A673 (cell line): ENCODE results near the gene PFKM. TPM values are rescaled to one million over a fixed set of nuclear protein-coding genes. Genes with fewer than 3 reads are reported as not detected.

Experiments used
- BruUV-seq: library from RNA; stranded (reverse); fragments of 400-500 nt; replicated peaks from 2 replicates; lab custom pipeline; 2021; lab: Mats Ljungman, UMichigan
- CTCF ChIA-PET: fragments of 300-600 bp; sonication (Branson Sonifier 250); formaldehyde crosslinking; loops from one replicate; lab custom pipeline; 2022; ENCODE audit warnings: antibody characterized with exemption; lab: Charles Lee
- POLR2A ChIA-PET: fragments of 300-600 bp; sonication (Branson Sonifier 250); formaldehyde crosslinking; loops from one replicate; lab custom pipeline; 2022; ENCODE audit warnings: antibody characterized with exemption; ENCODE audit not compliant: low non-redundant PET; lab: Charles Lee
- DNase-seq: peaks from one replicate; pipeline ENCODE4 v3.0.0-alpha.2; 2015; ENCODE audit warnings: low spot score
- H3K27ac ChIP-seq: fragments of 200-600 bp; sonication (generic); 2 replicates; pipeline ENCODE4 v1.5.1; 2016; ENCODE audit warnings: mixed run types, low read depth, mild to moderate bottlenecking, mixed read lengths, antibody characterized with exemption, low read length; ENCODE audit not compliant: poor library complexity, severe bottlenecking
- H3K27me3 ChIP-seq: fragments of 200-600 bp; sonication (generic); replicated peaks from 2 replicates; pipeline ENCODE4 v1.6.1; 2017; ENCODE audit warnings: mixed run types, low read depth, mild to moderate bottlenecking, mixed read lengths, antibody characterized with exemption, low read length; ENCODE audit not compliant: insufficient read depth, poor library complexity
- H3K36me3 ChIP-seq: fragments of 200-600 bp; sonication (generic); 2 replicates; pipeline ENCODE4 v1.6.1; 2016; ENCODE audit warnings: mixed run types, mild to moderate bottlenecking, mixed read lengths, antibody characterized with exemption, low read length; ENCODE audit not compliant: insufficient read depth, poor library complexity, severe bottlenecking
- H3K4me1 ChIP-seq: fragments of 200-600 bp; sonication (generic); 2 replicates; pipeline ENCODE4 v1.6.1; 2017; ENCODE audit warnings: mixed run types, mild to moderate bottlenecking, mixed read lengths, antibody characterized with exemption, low read length; ENCODE audit not compliant: insufficient read depth, poor library complexity, severe bottlenecking
- H3K4me3 ChIP-seq: fragments of 200-600 bp; sonication (generic); 2 replicates; pipeline ENCODE4 v1.5.1; 2016; ENCODE audit warnings: low read depth, mixed run types, mild to moderate bottlenecking, mixed read lengths, low read length; ENCODE audit not compliant: poor library complexity, severe bottlenecking
- H3K9me3 ChIP-seq: fragments of 200-600 bp; sonication (generic); 2 replicates; pipeline ENCODE4 v1.6.1; 2016; ENCODE audit warnings: mixed run types, low read depth, mild to moderate bottlenecking, mixed read lengths, antibody characterized with exemption, low read length; ENCODE audit not compliant: poor library complexity, severe bottlenecking
- CTCF ChIP-seq: fragments of 300-800, 200-600 bp; sonication (generic); conservative IDR thresholded peaks from 2 replicates; pipeline ENCODE4 v1.5.1; 2017; ENCODE audit warnings: low read depth, mild to moderate bottlenecking, antibody characterized with exemption, low read length, moderate library complexity, mixed read lengths
- EZH2 ChIP-seq: fragments of 200-600 bp; sonication (generic); IDR thresholded peaks from 2 replicates; pipeline ENCODE4 v1.6.1; 2017; ENCODE audit warnings: borderline replicate concordance, low read depth, mild to moderate bottlenecking, mixed read lengths, antibody characterized with exemption, low read length; ENCODE audit not compliant: poor library complexity, severe bottlenecking
- intact Hi-C: fragments of 100-400 bp; cut with micrococcal nuclease; formaldehyde crosslinking; loops from one replicate; pipeline ENCODE4 v1.10.0; 2022; ENCODE audit not compliant: unreplicated experiment
- total RNA-seq: library from RNA; stranded (reverse); gene quantifications from 2 replicates; pipeline ENCODE4 v1.2.3, GENCODE V29; 2021

The PFKM gene
- total RNA-seq, 1 experiment from 2014 or later = 114 TPM

GRCh38 chr12:48156652-48157017, 37.5 kb downstream of the PFKM start:
- H3K27ac ChIP-seq = peak overlapping the region; percentile 52
- POLR2A ChIA-PET = interaction anchor here (0.7 kb wide), 1 partner anchor 23 kb away, joined by 12 read pairs; no protein-coding TSS in a partner anchor
- no TSS peak for BruUV-seq
- H3K4me3 ChIP-seq = peak overlapping the region; percentile 74
- intact Hi-C loops = loop anchor here (5.0 kb wide), 1 partner anchor 49 kb away; the partner anchor contains the start of gene SENP1
- H3K9me3 ChIP-seq = no peaks in the 10 kb centered on the region
- TF ChIP-seq CTCF (no peak), EZH2 (no peak)
- H3K36me3 ChIP-seq = peaks cover 1% of the 10 kb centered on the region
- no peak for DNase-seq
- CTCF ChIA-PET = no interaction called here
- peaks cover 4% of the 10 kb centered on the region for H3K4me1 ChIP-seq
- H3K27me3 ChIP-seq = no peaks in the 10 kb centered on the region

GRCh38 chr12:48157018-48157888, 38.1 kb downstream of the PFKM start, which contains the start of gene ASB8:
Gene ASB8 (minus strand): TSS chr12:48157515. CDS start chr12:48153496, 4,019 bp downstream.
- no peaks in the 10 kb centered on the region for H3K9me3 ChIP-seq
- TF ChIP-seq EZH2 (no peak), CTCF (peak; percentile 55)
- DNase-seq = peak; percentile 98
- POLR2A ChIA-PET = interaction anchor here (0.7 kb wide), 1 partner anchor 22 kb away, joined by 12 read pairs; no protein-coding TSS in a partner anchor
- H3K27ac ChIP-seq = peak within 1 kb of the TSS; percentile 52
- no TSS peak for BruUV-seq
- no peaks in the 10 kb centered on the region for H3K27me3 ChIP-seq
- H3K4me3 ChIP-seq = peak within 1 kb of the TSS; percentile 74
- peaks cover 4% of the 10 kb centered on the region for H3K4me1 ChIP-seq
- CTCF ChIA-PET = interaction anchor here (0.8 to 1.0 kb wide), 2 partner anchors 37 to 215 kb away, joined by 3 read pairs; no protein-coding TSS in a partner anchor
- intact Hi-C loops = loop anchor here (5.0 kb wide), 1 partner anchor 50 kb away; the partner anchor contains the start of gene SENP1
- no peaks in the 10 kb centered on the region for H3K36me3 ChIP-seq

- DNase-seq = no peak
- ChIA-PET POLR2A (no interaction called here), CTCF (interaction anchor here (0.8 to 1.0 kb wide), 2 partner anchors 38 to 216 kb away, joined by 3 read pairs; no protein-coding TSS in a partner anchor)
- no peak for TF ChIP-seq CTCF
- no peak for TF ChIP-seq EZH2
- peaks cover 4% of the 10 kb centered on the region for H3K4me1 ChIP-seq
- no peaks in the 10 kb centered on the region for H3K27me3 ChIP-seq
- H3K27ac ChIP-seq = peak overlapping the region; percentile 52
- BruUV-seq = no TSS peak
- H3K9me3 ChIP-seq = no peaks in the 10 kb centered on the region
- intact Hi-C loops = loop anchor here (5.0 kb wide), 1 partner anchor 51 kb away; the partner anchor contains the start of gene SENP1
- H3K36me3 ChIP-seq = no peaks in the 10 kb centered on the region
- H3K4me3 ChIP-seq = peak overlapping the region; percentile 74
These were observed 38.8 kb downstream of the PFKM start for GRCh38 chr12:48157889-48158370.
